Measurements from ENCODE around the gene BRAT1. TPM values are rescaled to one million over a fixed set of nuclear protein-coding genes. Genes with fewer than 3 reads are reported as not detected.

BRAT1 gene
- total RNA-seq, 1 donor from 2014 or later = 19.7 TPM

GRCh38 chr7:2589341-2589740, 34.0 kb upstream of the BRAT1 start:
- no peaks in the 10 kb centered on the region for H3K9me3 ChIP-seq (ENCODE audit: insufficient read depth, low read depth, low read length)
- Mint-ChIP-seq H3K4me1 (ENCODE audit: low read depth, unreplicated experiment) (peaks cover 3% of the 10 kb centered on the region), H3K9me3 (ENCODE audit: unreplicated experiment) (no peaks in the 10 kb centered on the region), H3K36me3 (ENCODE audit: low read depth, unreplicated experiment) (peaks cover 37% of the 10 kb centered on the region), H3K4me3 (ENCODE audit: unreplicated experiment) (no peak overlapping the region), H3K27me3 (ENCODE audit: low read depth, unreplicated experiment) (peaks cover 3% of the 10 kb centered on the region), H3K27ac (ENCODE audit: unreplicated experiment) (no peak overlapping the region)
- H3K27me3 ChIP-seq (ENCODE audit: insufficient read depth, low read length) = no peaks in the 10 kb centered on the region
- no peak overlapping the region for H3K4me3 ChIP-seq (ENCODE audit: insufficient read depth, low read depth, low read length)
- no peak overlapping the region for H3K27ac ChIP-seq (ENCODE audit: low read depth, low read length)
- no peak overlapping the region for H3K9ac ChIP-seq (ENCODE audit: low read length)
- H4K20me1 ChIP-seq (ENCODE audit: insufficient read depth, low read length) = no peaks in the 10 kb centered on the region
- FAIRE-seq (no peak), DNase-seq (ENCODE audit: low read depth) (no peak)
- H3K36me3 ChIP-seq (ENCODE audit: insufficient read depth, low read length) = peaks cover 5% of the 10 kb centered on the region
- H3K4me2 ChIP-seq (ENCODE audit: low read length) = no peak overlapping the region
- TF ChIP-seq EZH2 (IDR thresholded peaks at IDR 0.05; ENCODE audit: insufficient read depth, low read length) (no peak), CTCF (IDR thresholded peaks at IDR 0.05; ENCODE audit: insufficient read depth, low read depth, low read length) (no peak)
- H3K79me2 ChIP-seq (ENCODE audit: insufficient read depth, low read length) = no peaks in the 10 kb centered on the region
- no peak overlapping the region for H2AFZ ChIP-seq (ENCODE audit: low read depth, low read length)
- H3K4me1 ChIP-seq (ENCODE audit: insufficient read depth, low read length) = no peaks in the 10 kb centered on the region

- no peak for TF ChIP-seq CTCF (IDR thresholded peaks at IDR 0.05; ENCODE audit: insufficient read depth, low read depth, low read length)
- no peak for TF ChIP-seq EZH2 (IDR thresholded peaks at IDR 0.05; ENCODE audit: insufficient read depth, low read length)
- no peak for DNase-seq (ENCODE audit: low read depth)
- Mint-ChIP-seq H3K4me3 (ENCODE audit: unreplicated experiment) (no peak overlapping the region), H3K4me1 (ENCODE audit: low read depth, unreplicated experiment) (peaks cover 3% of the 10 kb centered on the region), H3K27ac (ENCODE audit: unreplicated experiment) (no peak overlapping the region), H3K9me3 (ENCODE audit: unreplicated experiment) (no peaks in the 10 kb centered on the region), H3K27me3 (ENCODE audit: low read depth, unreplicated experiment) (peaks cover 5% of the 10 kb centered on the region), H3K36me3 (ENCODE audit: low read depth, unreplicated experiment) (peaks cover 39% of the 10 kb centered on the region)
- H3K4me3 ChIP-seq (ENCODE audit: insufficient read depth, low read depth, low read length) = no peak overlapping the region
- H3K79me2 ChIP-seq (ENCODE audit: insufficient read depth, low read length) = no peaks in the 10 kb centered on the region
- no peak overlapping the region for H3K27ac ChIP-seq (ENCODE audit: low read depth, low read length)
- H3K4me1 ChIP-seq (ENCODE audit: insufficient read depth, low read length) = no peaks in the 10 kb centered on the region
- H3K9me3 ChIP-seq (ENCODE audit: insufficient read depth, low read depth, low read length) = no peaks in the 10 kb centered on the region
- no peaks in the 10 kb centered on the region for H3K27me3 ChIP-seq (ENCODE audit: insufficient read depth, low read length)
- H3K36me3 ChIP-seq (ENCODE audit: insufficient read depth, low read length) = peaks cover 5% of the 10 kb centered on the region
- H3K4me2 ChIP-seq (ENCODE audit: low read length) = no peak overlapping the region
- FAIRE-seq = no peak
- no peaks in the 10 kb centered on the region for H4K20me1 ChIP-seq (ENCODE audit: insufficient read depth, low read length)
- H2AFZ ChIP-seq (ENCODE audit: low read depth, low read length) = no peak overlapping the region
- no peak overlapping the region for H3K9ac ChIP-seq (ENCODE audit: low read length)
Observed at GRCh38 chr7:2587778-2588177, 32.5 kb upstream of the BRAT1 start.

GRCh38 chr7:2587134-2587533, 31.8 kb upstream of the BRAT1 start:
- peaks cover 35% of the 10 kb centered on the region for H3K36me3 Mint-ChIP-seq (ENCODE audit: low read depth, unreplicated experiment)
- peaks cover 3% of the 10 kb centered on the region for H3K4me1 Mint-ChIP-seq (ENCODE audit: low read depth, unreplicated experiment)
- TF ChIP-seq EZH2 (IDR thresholded peaks at IDR 0.05; ENCODE audit: insufficient read depth, low read length) = no peak
- H3K36me3 ChIP-seq (ENCODE audit: insufficient read depth, low read length) = peaks cover 3% of the 10 kb centered on the region
- no peak for DNase-seq (ENCODE audit: low read depth)
- H3K27ac Mint-ChIP-seq (ENCODE audit: unreplicated experiment) = no peak overlapping the region
- H3K4me1 ChIP-seq (ENCODE audit: insufficient read depth, low read length) = no peaks in the 10 kb centered on the region
- no peak overlapping the region for H2AFZ ChIP-seq (ENCODE audit: low read depth, low read length)
- H3K9me3 Mint-ChIP-seq (ENCODE audit: unreplicated experiment) = no peaks in the 10 kb centered on the region
- no peak overlapping the region for H3K4me2 ChIP-seq (ENCODE audit: low read length)
- H3K9me3 ChIP-seq (ENCODE audit: insufficient read depth, low read depth, low read length) = no peaks in the 10 kb centered on the region
- H3K27ac ChIP-seq (ENCODE audit: low read depth, low read length) = no peak overlapping the region
- no peaks in the 10 kb centered on the region for H4K20me1 ChIP-seq (ENCODE audit: insufficient read depth, low read length)
- no peak overlapping the region for H3K4me3 Mint-ChIP-seq (ENCODE audit: unreplicated experiment)
- no peak for FAIRE-seq
- H3K9ac ChIP-seq (ENCODE audit: low read length) = no peak overlapping the region
- no peaks in the 10 kb centered on the region for H3K27me3 ChIP-seq (ENCODE audit: insufficient read depth, low read length)
- no peak overlapping the region for H3K4me3 ChIP-seq (ENCODE audit: insufficient read depth, low read depth, low read length)
- peaks cover 5% of the 10 kb centered on the region for H3K27me3 Mint-ChIP-seq (ENCODE audit: low read depth, unreplicated experiment)
- H3K79me2 ChIP-seq (ENCODE audit: insufficient read depth, low read length) = no peaks in the 10 kb centered on the region

Measured in astrocyte (in vitro differentiated cells and primary cell).